Measurements from ENCODE around the gene ZFPM1. TPM values are rescaled to one million over a fixed set of nuclear protein-coding genes. Genes with fewer than 3 reads are reported as not detected.
A peak's percentile ranks its signal among the peaks of the same experiment; 100 is the strongest.

ZFPM1 gene
- polyA plus RNA-seq (2013, experiment 1 of 4) = 1.9 TPM
- polyA plus RNA-seq (2013, experiment 2 of 4) = 2.3 TPM
- 3.7 TPM for polyA plus RNA-seq (2013, experiment 3 of 4)
- 3.9 TPM for polyA plus RNA-seq (2013, experiment 4 of 4)

DNA sequence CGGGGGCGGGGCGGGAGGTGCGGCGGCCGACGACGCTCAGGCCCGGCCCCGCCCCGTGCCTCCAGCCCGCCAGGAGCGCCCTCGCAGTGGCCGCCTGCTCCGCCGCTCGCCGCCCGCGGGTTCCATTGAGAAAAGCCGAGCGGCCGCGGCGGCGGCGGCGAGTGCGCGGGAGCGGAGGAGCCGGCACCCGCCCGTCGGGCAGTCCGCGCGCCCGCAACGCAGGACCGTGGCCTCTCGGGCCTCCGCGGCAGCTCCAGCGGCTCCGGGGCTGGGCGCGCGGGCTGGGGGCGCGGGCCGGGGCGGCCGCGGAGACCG is at the start of gene ZFPM1:
Gene ZFPM1 (plus strand): TSS at position 64 of the 315 bp plus-strand sequence. CDS start 359 bp downstream, outside the sequence.
- H3K36me3 ChIP-seq (ENCODE audit: control insufficient read depth, insufficient read depth, low read length) = no peaks in the 10 kb centered on the region
- H3K4me1 ChIP-seq (ENCODE audit: control insufficient read depth, insufficient read depth, low read length) = peaks cover 17% of the 10 kb centered on the region
- peaks cover 72% of the 10 kb centered on the region for H3K27me3 ChIP-seq (ENCODE audit: control insufficient read depth, insufficient read depth, low read length, poor library complexity, severe bottlenecking)
- peak within 1 kb of the TSS; percentile 65 for H3K4me3 ChIP-seq (ENCODE audit: insufficient read depth, low read depth, low read length)
- 0% methylated on average over 57 of the region's 57 CpGs for WGBS, 2 experiments
- H3K27ac ChIP-seq (ENCODE audit: insufficient read depth, low read depth, low read length, poor library complexity, severe bottlenecking) = no peak within 1 kb of the TSS
- H3K9me3 ChIP-seq (ENCODE audit: control insufficient read depth, low read length) = no peaks in the 10 kb centered on the region

DNA sequence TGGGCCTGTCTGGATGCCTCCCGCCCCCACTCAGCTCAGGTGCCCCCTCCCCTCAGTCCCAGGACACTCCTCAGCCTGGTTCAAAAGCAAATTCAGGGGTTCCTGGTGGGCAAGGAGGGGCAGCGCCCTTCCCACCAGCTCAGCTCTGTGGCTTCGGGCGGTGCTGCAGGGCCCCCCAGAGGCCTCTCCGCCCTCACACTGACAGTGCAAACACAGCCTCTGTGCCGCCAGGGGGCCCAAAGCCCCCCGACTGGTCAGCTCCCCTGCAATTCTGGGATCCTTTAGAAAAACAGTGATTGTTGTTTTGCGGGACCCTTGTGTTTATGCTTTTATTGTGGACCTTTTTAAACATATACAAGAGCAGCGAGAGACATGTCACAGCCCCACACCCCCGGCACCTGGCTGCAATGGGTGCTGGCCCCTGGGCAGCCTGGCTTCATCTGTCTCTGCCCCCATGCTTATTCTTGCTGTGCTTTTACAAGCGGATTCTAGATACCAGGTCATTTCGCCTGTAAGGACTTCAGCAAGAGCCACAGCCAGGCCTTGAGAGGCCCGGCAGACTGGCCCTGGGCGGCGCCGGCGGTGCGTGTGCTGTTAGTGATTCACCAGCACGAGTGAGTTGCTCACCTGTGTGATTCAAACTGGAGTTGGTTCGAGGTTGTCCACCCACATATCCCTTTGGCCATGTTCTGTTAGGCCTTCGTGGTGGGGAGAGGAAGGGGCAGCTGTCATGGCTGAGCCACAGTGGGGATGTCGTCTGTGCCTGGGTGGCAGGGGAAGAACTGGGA is 49.1 kb upstream of the ZFPM1 start:
- Histone ChIP-seq H3K27me3 (ENCODE audit: control insufficient read depth, insufficient read depth, low read length, poor library complexity, severe bottlenecking) (no peaks in the 10 kb centered on the region), H3K27ac (ENCODE audit: insufficient read depth, low read depth, low read length, poor library complexity, severe bottlenecking) (no peak overlapping the region), H3K4me3 (ENCODE audit: insufficient read depth, low read depth, low read length) (no peak overlapping the region), H3K9me3 (ENCODE audit: control insufficient read depth, low read length) (no peaks in the 10 kb centered on the region), H3K4me1 (ENCODE audit: control insufficient read depth, insufficient read depth, low read length) (no peaks in the 10 kb centered on the region), H3K36me3 (ENCODE audit: control insufficient read depth, insufficient read depth, low read length) (no peaks in the 10 kb centered on the region)
- 85 to 86% methylated on average over 22 of the region's 22 CpGs for WGBS, 2 experiments

DNA sequence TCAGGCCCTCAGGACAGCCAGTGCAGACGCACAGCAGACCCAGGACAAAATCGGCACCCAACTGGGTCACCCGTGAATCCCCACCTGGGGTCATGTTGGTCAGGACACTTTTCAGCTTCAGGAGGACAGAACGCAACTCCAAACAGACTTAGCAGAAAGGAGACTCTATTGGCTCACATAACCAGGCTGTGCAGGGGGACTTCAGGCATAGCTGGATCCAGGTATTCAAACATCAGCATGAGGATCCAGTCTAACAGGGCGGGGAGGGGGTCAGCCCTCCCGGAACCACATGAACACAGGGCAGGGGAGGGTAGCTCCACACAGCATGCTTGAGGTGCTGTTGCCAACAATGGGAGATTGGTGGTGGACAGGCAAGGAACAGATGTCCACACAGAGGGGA is 48.3 kb upstream of the ZFPM1 start:
- H3K27me3 ChIP-seq (ENCODE audit: control insufficient read depth, insufficient read depth, low read length, poor library complexity, severe bottlenecking) = no peaks in the 10 kb centered on the region
- no peaks in the 10 kb centered on the region for H3K4me1 ChIP-seq (ENCODE audit: control insufficient read depth, insufficient read depth, low read length)
- no peaks in the 10 kb centered on the region for H3K9me3 ChIP-seq (ENCODE audit: control insufficient read depth, low read length)
- H3K27ac ChIP-seq (ENCODE audit: insufficient read depth, low read depth, low read length, poor library complexity, severe bottlenecking) = no peak overlapping the region
- no peaks in the 10 kb centered on the region for H3K36me3 ChIP-seq (ENCODE audit: control insufficient read depth, insufficient read depth, low read length)
- 83 to 84% methylated on average over 6 of the region's 6 CpGs for WGBS, 2 experiments
- H3K4me3 ChIP-seq (ENCODE audit: insufficient read depth, low read depth, low read length) = no peak overlapping the region

DNA sequence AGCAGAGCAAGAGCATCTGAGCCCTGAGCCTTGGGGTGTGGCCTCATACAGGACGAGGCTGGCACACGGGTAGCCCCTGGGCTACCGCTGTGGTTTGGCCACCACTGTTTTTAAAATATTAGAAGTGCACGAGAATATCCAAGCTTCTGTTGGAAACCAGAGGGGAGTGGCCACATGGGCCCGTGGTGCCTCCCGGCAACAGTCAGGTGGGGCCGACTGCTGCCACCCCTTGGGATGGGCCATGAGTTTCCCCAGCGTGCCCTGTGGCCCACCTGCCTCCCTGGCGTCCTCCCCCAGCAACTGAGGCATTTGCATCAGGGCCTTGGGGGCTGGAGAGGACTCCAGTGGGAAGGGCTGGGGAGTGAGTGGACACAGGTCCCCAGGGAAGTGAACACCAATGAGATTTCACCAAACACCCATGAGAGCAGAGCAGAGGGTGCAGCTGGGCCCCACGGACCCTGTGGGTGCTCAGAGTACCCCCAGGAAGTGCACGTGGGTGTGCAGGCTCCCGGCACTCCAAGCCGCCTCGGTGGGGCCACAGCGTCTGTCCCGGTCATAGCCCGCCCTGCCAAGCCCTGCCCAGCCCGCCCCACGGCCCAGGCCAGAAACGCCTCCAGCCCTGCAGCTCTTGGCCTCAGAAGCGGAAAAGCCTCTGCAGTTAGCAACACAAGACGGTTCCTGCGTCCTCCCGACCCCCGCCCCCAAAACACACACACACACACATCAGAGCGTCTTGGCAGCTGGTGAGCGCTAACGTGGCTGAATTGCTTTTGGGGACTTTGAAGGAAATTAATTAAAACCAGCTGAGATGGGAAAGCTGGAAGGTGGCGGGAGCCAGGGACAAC is 47.6 kb upstream of the ZFPM1 start:
- H3K4me3 ChIP-seq (ENCODE audit: insufficient read depth, low read depth, low read length) = no peak overlapping the region
- H3K9me3 ChIP-seq (ENCODE audit: control insufficient read depth, low read length) = no peaks in the 10 kb centered on the region
- no peaks in the 10 kb centered on the region for H3K36me3 ChIP-seq (ENCODE audit: control insufficient read depth, insufficient read depth, low read length)
- 90 to 92% methylated on average over 29 of the region's 29 CpGs for WGBS, 2 experiments
- H3K4me1 ChIP-seq (ENCODE audit: control insufficient read depth, insufficient read depth, low read length) = no peaks in the 10 kb centered on the region
- no peaks in the 10 kb centered on the region for H3K27me3 ChIP-seq (ENCODE audit: control insufficient read depth, insufficient read depth, low read length, poor library complexity, severe bottlenecking)
- no peak overlapping the region for H3K27ac ChIP-seq (ENCODE audit: insufficient read depth, low read depth, low read length, poor library complexity, severe bottlenecking)

DNA sequence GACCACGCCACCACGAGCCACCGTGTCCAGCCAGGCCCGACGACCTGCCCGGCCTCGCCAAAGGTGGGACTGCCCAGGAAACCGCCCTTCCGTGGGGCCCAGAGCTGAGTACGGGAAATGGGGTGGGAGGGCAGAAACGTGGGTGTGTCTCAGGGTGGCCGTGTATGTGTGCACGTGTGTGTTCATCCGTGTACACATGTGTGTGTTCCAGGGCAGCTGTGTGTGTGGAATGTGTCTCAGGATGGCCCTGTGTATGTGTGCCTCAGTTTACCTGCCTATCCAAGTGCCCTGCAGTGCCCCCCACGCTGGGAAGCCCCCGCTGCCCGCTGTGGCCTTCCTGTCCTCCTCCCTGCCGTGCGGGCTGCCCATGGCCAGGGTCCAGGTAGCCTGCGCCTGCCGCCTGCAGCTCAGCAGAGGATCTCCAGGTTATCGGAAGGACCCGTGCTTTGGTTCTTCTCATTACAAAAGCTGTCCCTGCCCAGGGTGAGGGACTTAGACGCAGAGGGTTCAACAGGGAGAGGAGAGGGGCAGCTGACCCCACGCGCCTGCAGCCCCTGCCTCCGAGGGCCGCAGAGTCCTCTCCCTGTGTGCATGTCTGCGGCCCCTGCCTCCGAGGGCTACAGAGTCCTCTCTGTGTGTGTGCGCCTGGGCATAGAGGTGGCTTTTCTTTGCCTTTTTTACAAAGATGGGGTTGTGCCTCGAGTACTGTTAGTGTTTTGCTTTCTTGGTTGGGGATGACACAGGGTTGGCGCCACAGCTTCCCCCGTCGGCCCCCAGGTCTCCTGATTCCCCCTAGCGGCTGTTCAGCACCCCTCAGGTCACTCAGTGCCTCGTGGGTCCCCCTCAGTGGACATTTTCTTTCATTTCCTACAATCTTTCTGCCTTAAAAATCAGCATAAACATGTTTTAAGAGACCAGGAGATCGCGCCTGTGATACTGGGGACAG is 46.7 kb upstream of the ZFPM1 start:
- Histone ChIP-seq H3K9me3 (ENCODE audit: control insufficient read depth, low read length) (no peaks in the 10 kb centered on the region), H3K4me1 (ENCODE audit: control insufficient read depth, insufficient read depth, low read length) (no peaks in the 10 kb centered on the region), H3K27ac (ENCODE audit: insufficient read depth, low read depth, low read length, poor library complexity, severe bottlenecking) (no peak overlapping the region), H3K4me3 (ENCODE audit: insufficient read depth, low read depth, low read length) (no peak overlapping the region), H3K27me3 (ENCODE audit: control insufficient read depth, insufficient read depth, low read length, poor library complexity, severe bottlenecking) (no peaks in the 10 kb centered on the region), H3K36me3 (ENCODE audit: control insufficient read depth, insufficient read depth, low read length) (no peaks in the 10 kb centered on the region)
- 92% methylated on average over 39 of the region's 39 CpGs for WGBS, 2 experiments

DNA sequence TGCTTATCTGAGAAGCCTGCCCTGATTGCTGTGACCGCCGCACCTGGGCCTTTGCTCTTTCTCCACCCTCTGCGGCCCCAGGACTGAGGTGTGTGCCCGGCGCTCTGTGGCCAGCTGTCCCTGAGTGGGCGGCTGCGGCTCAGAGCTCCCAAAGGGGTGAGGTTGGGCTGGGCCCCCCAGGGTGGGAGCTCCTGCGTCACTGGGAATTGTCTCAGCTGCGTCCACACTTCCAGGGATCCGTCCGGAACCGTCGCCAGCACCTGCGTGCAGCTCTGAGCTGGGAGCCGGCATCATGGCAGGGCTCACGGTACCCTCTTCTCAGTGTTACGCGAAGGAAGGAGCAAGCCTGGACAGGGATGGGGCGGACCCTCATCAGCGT is 46.0 kb upstream of the ZFPM1 start:
- Histone ChIP-seq H3K4me3 (ENCODE audit: insufficient read depth, low read depth, low read length) (no peak overlapping the region), H3K4me1 (ENCODE audit: control insufficient read depth, insufficient read depth, low read length) (no peaks in the 10 kb centered on the region), H3K9me3 (ENCODE audit: control insufficient read depth, low read length) (no peaks in the 10 kb centered on the region), H3K27ac (ENCODE audit: insufficient read depth, low read depth, low read length, poor library complexity, severe bottlenecking) (no peak overlapping the region), H3K36me3 (ENCODE audit: control insufficient read depth, insufficient read depth, low read length) (no peaks in the 10 kb centered on the region), H3K27me3 (ENCODE audit: control insufficient read depth, insufficient read depth, low read length, poor library complexity, severe bottlenecking) (no peaks in the 10 kb centered on the region)
- 96% methylated on average over 20 of the region's 20 CpGs for WGBS, 2 experiments

DNA sequence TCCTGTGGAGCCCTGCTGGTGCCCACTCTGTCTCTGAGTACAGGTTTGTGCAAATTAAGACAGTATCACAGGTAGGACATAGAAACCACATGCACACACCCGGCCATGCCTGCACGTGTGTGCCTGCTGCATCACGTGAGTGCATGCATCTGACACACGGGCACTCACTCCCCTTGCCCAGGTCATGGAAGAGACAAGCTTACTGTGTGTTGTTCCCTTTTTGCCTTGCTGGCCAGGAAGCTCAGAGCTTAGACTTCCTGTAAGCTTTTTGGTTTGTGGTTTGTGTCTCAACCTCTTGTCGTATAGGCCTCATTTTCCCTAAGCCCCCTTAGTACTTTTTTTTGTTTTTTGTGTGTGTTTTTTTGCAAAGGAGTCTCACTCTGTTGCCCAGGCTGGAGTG is 45.3 kb upstream of the ZFPM1 start:
- no peaks in the 10 kb centered on the region for H3K27me3 ChIP-seq (ENCODE audit: control insufficient read depth, insufficient read depth, low read length, poor library complexity, severe bottlenecking)
- H3K4me3 ChIP-seq (ENCODE audit: insufficient read depth, low read depth, low read length) = no peak overlapping the region
- H3K4me1 ChIP-seq (ENCODE audit: control insufficient read depth, insufficient read depth, low read length) = no peaks in the 10 kb centered on the region
- H3K27ac ChIP-seq (ENCODE audit: insufficient read depth, low read depth, low read length, poor library complexity, severe bottlenecking) = no peak overlapping the region
- H3K36me3 ChIP-seq (ENCODE audit: control insufficient read depth, insufficient read depth, low read length) = no peaks in the 10 kb centered on the region
- WGBS, 2 experiments = 94 to 96% methylated on average over 5 of the region's 5 CpGs
- H3K9me3 ChIP-seq (ENCODE audit: control insufficient read depth, low read length) = no peaks in the 10 kb centered on the region

DNA sequence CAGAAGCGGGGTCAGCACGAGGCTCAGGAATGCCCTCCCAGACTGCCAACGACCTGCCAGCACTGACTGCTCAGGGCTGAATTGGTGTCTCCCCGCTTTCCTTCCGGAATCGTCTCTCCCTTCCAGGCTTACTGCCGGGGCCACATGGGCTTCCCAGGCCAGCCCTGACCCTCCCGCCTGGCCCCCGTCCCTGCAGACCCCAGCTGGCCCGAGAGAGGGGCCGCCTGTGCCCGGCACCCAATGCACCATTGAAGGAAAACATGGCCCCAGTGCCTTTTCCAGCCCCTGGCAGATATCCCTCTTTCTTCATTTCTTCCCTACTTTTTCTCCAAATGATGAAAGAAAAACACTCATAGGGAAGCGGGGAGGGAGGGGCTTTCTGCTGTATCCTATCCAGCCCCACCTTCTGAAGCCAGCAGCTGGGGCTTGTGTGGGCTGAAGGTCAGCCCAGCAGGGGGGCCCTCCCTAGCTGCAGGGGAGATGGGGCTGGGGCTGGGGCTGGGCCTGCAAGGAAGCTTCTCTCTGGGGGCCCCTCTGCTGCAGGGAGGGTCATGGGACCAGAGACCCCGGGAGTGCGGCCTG is 44.4 kb upstream of the ZFPM1 start:
- no peak overlapping the region for H3K27ac ChIP-seq (ENCODE audit: insufficient read depth, low read depth, low read length, poor library complexity, severe bottlenecking)
- WGBS, 2 experiments = 90% methylated on average over 15 of the region's 15 CpGs
- H3K4me3 ChIP-seq (ENCODE audit: insufficient read depth, low read depth, low read length) = no peak overlapping the region
- H3K4me1 ChIP-seq (ENCODE audit: control insufficient read depth, insufficient read depth, low read length) = no peaks in the 10 kb centered on the region
- H3K36me3 ChIP-seq (ENCODE audit: control insufficient read depth, insufficient read depth, low read length) = no peaks in the 10 kb centered on the region
- no peaks in the 10 kb centered on the region for H3K9me3 ChIP-seq (ENCODE audit: control insufficient read depth, low read length)
- no peaks in the 10 kb centered on the region for H3K27me3 ChIP-seq (ENCODE audit: control insufficient read depth, insufficient read depth, low read length, poor library complexity, severe bottlenecking)

DNA sequence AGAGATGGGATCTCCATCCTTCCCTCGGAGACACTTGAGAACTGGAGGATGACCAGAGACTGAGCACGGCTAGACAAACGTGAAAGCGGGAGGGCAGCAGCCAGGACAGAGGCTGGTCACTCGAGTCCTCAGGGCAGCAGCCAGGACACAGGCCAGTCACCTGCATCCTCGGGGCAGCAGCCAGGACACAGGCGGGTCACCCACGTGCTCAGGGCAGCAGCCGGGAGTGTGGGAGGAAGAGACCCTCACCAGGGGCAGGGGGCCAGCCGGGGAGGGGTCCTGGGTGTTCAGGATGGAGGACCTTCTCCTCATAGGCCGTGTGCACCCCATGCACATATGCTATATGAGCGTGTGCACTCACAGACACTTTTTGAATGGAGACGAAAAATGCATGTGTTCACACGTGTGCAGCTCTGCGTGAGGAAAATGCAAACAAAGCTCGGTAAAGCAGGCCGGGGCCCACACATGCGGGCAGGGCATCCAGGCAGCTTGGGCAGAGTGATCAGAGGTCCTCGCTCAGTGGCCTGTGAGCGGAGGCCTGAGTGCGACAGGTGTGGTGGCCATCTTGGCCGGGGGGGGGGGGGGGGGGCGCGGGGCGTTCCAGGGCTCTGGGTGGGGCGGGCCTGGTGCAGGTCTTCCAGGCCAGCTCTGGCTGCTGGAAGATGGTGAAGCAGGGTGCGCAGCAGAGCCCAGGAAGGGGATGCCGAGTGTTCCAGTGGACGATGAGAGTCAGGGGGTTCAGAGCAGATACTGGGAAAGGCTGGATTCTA is 43.6 kb upstream of the ZFPM1 start:
- Histone ChIP-seq H3K4me3 (ENCODE audit: insufficient read depth, low read depth, low read length) (no peak overlapping the region), H3K9me3 (ENCODE audit: control insufficient read depth, low read length) (no peaks in the 10 kb centered on the region), H3K36me3 (ENCODE audit: control insufficient read depth, insufficient read depth, low read length) (no peaks in the 10 kb centered on the region), H3K4me1 (ENCODE audit: control insufficient read depth, insufficient read depth, low read length) (no peaks in the 10 kb centered on the region), H3K27ac (ENCODE audit: insufficient read depth, low read depth, low read length, poor library complexity, severe bottlenecking) (no peak overlapping the region), H3K27me3 (ENCODE audit: control insufficient read depth, insufficient read depth, low read length, poor library complexity, severe bottlenecking) (no peaks in the 10 kb centered on the region)
- 91 to 92% methylated on average over 29 of the region's 29 CpGs for WGBS, 2 experiments
